NT2/D1 (cell line): ENCODE data around the gene FOXK1.

Experiments used
- YY1 ChIP-seq: IDR thresholded peaks from 2 replicates; pipeline ENCODE4 v1.6.1; 2011; ENCODE audit not compliant: insufficient read length, insufficient read depth
- ZNF274 ChIP-seq: IDR thresholded peaks from 2 replicates; pipeline ENCODE4 v1.6.1; 2011; ENCODE audit warnings: mild to moderate bottlenecking, low read depth, low read length

DNA sequence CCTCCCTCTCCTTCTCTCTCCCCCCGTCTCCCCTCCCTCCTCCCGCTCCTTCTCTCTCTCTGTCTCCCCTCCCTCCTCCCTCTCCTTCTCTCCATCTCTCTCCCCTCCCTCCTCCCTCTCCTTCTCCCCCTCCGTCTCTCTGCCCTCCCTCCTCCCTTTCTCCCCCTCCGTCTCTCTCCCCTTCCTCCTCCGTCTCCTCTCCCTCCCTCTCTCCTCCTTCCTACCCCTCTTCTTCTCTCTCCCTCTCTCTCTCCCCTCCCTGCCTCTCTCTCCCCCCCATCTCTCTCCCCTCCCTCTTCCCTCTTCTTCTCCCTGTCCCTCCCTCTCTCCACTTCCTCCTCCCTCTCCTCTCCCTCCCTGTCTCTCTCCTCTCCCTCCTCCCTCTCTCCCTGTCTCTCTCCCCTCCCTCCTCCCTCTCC is 125.5 kb downstream of the FOXK1 start:
- no peak for TF ChIP-seq ZNF274
- no peak for TF ChIP-seq YY1
